Measurements from ENCODE around the gene C12orf42.

GRCh38 chr12:103331643-103332042 lies 164.1 kb downstream of the C12orf42 start:
- no peak for TF ChIP-seq CTCF (conservative IDR thresholded peaks at IDR 0.05 in 1 of 2, IDR thresholded peaks at IDR 0.05 in 1 of 2; ENCODE audit: extremely low read depth in 1 of 2, insufficient read depth in 1 of 2, low read depth in 1 of 2, low read length in 2 of 2)
- no peak for TF ChIP-seq EZH2 (IDR thresholded peaks at IDR 0.05; ENCODE audit: borderline replicate concordance, low read length)

All from mammary epithelial cell (primary cell).